ENCODE results near the gene PLCB4.

The PLCB4 gene

GRCh38 chr20:9286501-9287461 is 217.9 kb downstream of the PLCB4 start:
- no peak overlapping the region for H3K4me3 Mint-ChIP-seq
- H3K9me3 Mint-ChIP-seq = peaks cover 6% of the 10 kb centered on the region
- H3K4me1 Mint-ChIP-seq = no peaks in the 10 kb centered on the region
- DNase-seq (ENCODE audit: low spot score in 2 of 2) (no peak), ATAC-seq (no peak)
- no peak overlapping the region for H3K27ac Mint-ChIP-seq
- no peaks in the 10 kb centered on the region for H3K36me3 Mint-ChIP-seq

- no peak overlapping the region for H3K27ac Mint-ChIP-seq
- no peaks in the 10 kb centered on the region for H3K4me1 Mint-ChIP-seq
- ATAC-seq (no peak), DNase-seq (ENCODE audit: low spot score in 2 of 2) (no peak)
- H3K4me3 Mint-ChIP-seq = no peak overlapping the region
- no peaks in the 10 kb centered on the region for H3K36me3 Mint-ChIP-seq
- H3K9me3 Mint-ChIP-seq = peaks cover 9% of the 10 kb centered on the region
These were observed 218.9 kb downstream of the PLCB4 start for GRCh38 chr20:9287826-9288225.

- H3K27ac Mint-ChIP-seq = no peak overlapping the region
- H3K36me3 Mint-ChIP-seq = no peaks in the 10 kb centered on the region
- no peak for ATAC-seq
- H3K4me3 Mint-ChIP-seq = no peak overlapping the region
- H3K4me1 Mint-ChIP-seq = no peaks in the 10 kb centered on the region
- DNase-seq (ENCODE audit: low spot score in 2 of 2) = no peak
- H3K9me3 Mint-ChIP-seq = peaks cover 9% of the 10 kb centered on the region
These were observed 221.4 kb downstream of the PLCB4 start for GRCh38 chr20:9290331-9290730.

GRCh38 chr20:9293145-9293544 is 224.3 kb downstream of the PLCB4 start:
- ATAC-seq (no peak), DNase-seq (ENCODE audit: low spot score in 2 of 2) (no peak)
- no peaks in the 10 kb centered on the region for H3K36me3 Mint-ChIP-seq
- no peak overlapping the region for H3K27ac Mint-ChIP-seq
- H3K4me3 Mint-ChIP-seq = no peak overlapping the region
- H3K9me3 Mint-ChIP-seq = peaks cover 9% of the 10 kb centered on the region
- no peaks in the 10 kb centered on the region for H3K4me1 Mint-ChIP-seq

- peaks cover 9% of the 10 kb centered on the region for H3K9me3 Mint-ChIP-seq
These were observed 225.2 kb downstream of the PLCB4 start for GRCh38 chr20:9294041-9294440.

GRCh38 chr20:9298906-9299305 is 230.0 kb downstream of the PLCB4 start:
- ATAC-seq = no peak
- no peak overlapping the region for H3K4me3 Mint-ChIP-seq
- H3K4me1 Mint-ChIP-seq = no peaks in the 10 kb centered on the region
- H3K27ac Mint-ChIP-seq = no peak overlapping the region
- H3K36me3 Mint-ChIP-seq = no peaks in the 10 kb centered on the region
- no peak for DNase-seq (ENCODE audit: low spot score in 2 of 2)
- peaks cover 5% of the 10 kb centered on the region for H3K9me3 Mint-ChIP-seq

More at GRCh38 chr20:9294041-9294440, 225.2 kb downstream of the PLCB4 start:
- ATAC-seq = no peak
- Mint-ChIP-seq H3K4me3 (no peak overlapping the region), H3K36me3 (no peaks in the 10 kb centered on the region), H3K4me1 (no peaks in the 10 kb centered on the region), H3K27ac (no peak overlapping the region)
- DNase-seq (ENCODE audit: low spot score in 2 of 2) = no peak

- no peak for DNase-seq (ENCODE audit: low spot score in 2 of 2)
- H3K4me3 Mint-ChIP-seq = no peak overlapping the region
These were observed 231.2 kb downstream of the PLCB4 start for GRCh38 chr20:9300080-9300479.

GRCh38 chr20:9300534-9300933 is 231.6 kb downstream of the PLCB4 start:
- H3K9me3 Mint-ChIP-seq = peaks cover 8% of the 10 kb centered on the region
- no peak for DNase-seq (ENCODE audit: low spot score in 2 of 2)
- no peak overlapping the region for H3K4me3 Mint-ChIP-seq
- H3K36me3 Mint-ChIP-seq = no peaks in the 10 kb centered on the region
- ATAC-seq = no peak
- no peaks in the 10 kb centered on the region for H3K4me1 Mint-ChIP-seq
- H3K27ac Mint-ChIP-seq = no peak overlapping the region

More at GRCh38 chr20:9300080-9300479, 231.2 kb downstream of the PLCB4 start:
- ATAC-seq = no peak
- Mint-ChIP-seq H3K9me3 (peaks cover 8% of the 10 kb centered on the region), H3K27ac (no peak overlapping the region), H3K4me1 (no peaks in the 10 kb centered on the region), H3K36me3 (no peaks in the 10 kb centered on the region)

GRCh38 chr20:9301129-9302090 is 232.5 kb downstream of the PLCB4 start:
- DNase-seq (ENCODE audit: low spot score in 2 of 2) = no peak
- no peaks in the 10 kb centered on the region for H3K4me1 Mint-ChIP-seq
- no peak for ATAC-seq
- no peak overlapping the region for H3K4me3 Mint-ChIP-seq
- no peak overlapping the region for H3K27ac Mint-ChIP-seq
- peaks cover 8% of the 10 kb centered on the region for H3K9me3 Mint-ChIP-seq
- no peaks in the 10 kb centered on the region for H3K36me3 Mint-ChIP-seq

GRCh38 chr20:9302091-9302462 is 233.2 kb downstream of the PLCB4 start:
- Mint-ChIP-seq H3K36me3 (no peaks in the 10 kb centered on the region), H3K4me1 (no peaks in the 10 kb centered on the region), H3K9me3 (peaks cover 8% of the 10 kb centered on the region), H3K4me3 (no peak overlapping the region), H3K27ac (no peak overlapping the region)
- DNase-seq (ENCODE audit: low spot score in 2 of 2) (no peak), ATAC-seq (no peak)

- Mint-ChIP-seq H3K9me3 (peaks cover 15% of the 10 kb centered on the region), H3K36me3 (no peaks in the 10 kb centered on the region), H3K27ac (no peak overlapping the region), H3K4me3 (no peak overlapping the region), H3K4me1 (no peaks in the 10 kb centered on the region)
- ATAC-seq = no peak
- DNase-seq (ENCODE audit: low spot score in 2 of 2) = no peak
These were observed 237.6 kb downstream of the PLCB4 start for GRCh38 chr20:9306521-9306920.

GRCh38 chr20:9308056-9308455 is 239.2 kb downstream of the PLCB4 start:
- ATAC-seq (no peak), DNase-seq (ENCODE audit: low spot score in 2 of 2) (no peak)
- Mint-ChIP-seq H3K27ac (no peak overlapping the region), H3K4me3 (no peak overlapping the region), H3K36me3 (no peaks in the 10 kb centered on the region), H3K4me1 (no peaks in the 10 kb centered on the region), H3K9me3 (peaks cover 13% of the 10 kb centered on the region)

GRCh38 chr20:9311132-9311531 is 242.2 kb downstream of the PLCB4 start:
- Mint-ChIP-seq H3K9me3 (peaks cover 19% of the 10 kb centered on the region), H3K36me3 (no peaks in the 10 kb centered on the region), H3K4me3 (no peak overlapping the region), H3K27ac (no peak overlapping the region), H3K4me1 (no peaks in the 10 kb centered on the region)
- no peak for DNase-seq (ENCODE audit: low spot score in 2 of 2)
- no peak for ATAC-seq

- no peak overlapping the region for H3K27ac Mint-ChIP-seq
- peaks cover 21% of the 10 kb centered on the region for H3K9me3 Mint-ChIP-seq
- H3K36me3 Mint-ChIP-seq = no peaks in the 10 kb centered on the region
- no peaks in the 10 kb centered on the region for H3K4me1 Mint-ChIP-seq
- DNase-seq (ENCODE audit: low spot score in 2 of 2) = no peak
- no peak for ATAC-seq
- H3K4me3 Mint-ChIP-seq = no peak overlapping the region
These were observed 250.9 kb downstream of the PLCB4 start for GRCh38 chr20:9319687-9320384.

GRCh38 chr20:9321007-9321406 is 252.1 kb downstream of the PLCB4 start:
- Mint-ChIP-seq H3K4me3 (no peak overlapping the region), H3K9me3 (peaks cover 15% of the 10 kb centered on the region), H3K36me3 (no peaks in the 10 kb centered on the region), H3K27ac (no peak overlapping the region), H3K4me1 (no peaks in the 10 kb centered on the region)
- ATAC-seq (no peak), DNase-seq (ENCODE audit: low spot score in 2 of 2) (no peak)
